ENCODE results near the gene FAM81B. TPM values are rescaled to one million over a fixed set of nuclear protein-coding genes. Genes with fewer than 3 reads are reported as not detected.

Gene FAM81B
- polyA plus RNA-seq, 1 donor from 2014 or later = not detected

GRCh38 chr5:95426227-95426626 is 35.1 kb downstream of the FAM81B start:
- H3K79me2 ChIP-seq (replicated peaks; ENCODE audit: insufficient read depth, low read length) = no peaks in the 10 kb centered on the region
- no peak overlapping the region for H2AFZ ChIP-seq (ENCODE audit: low read depth, low read length)
- H3K27ac ChIP-seq (ENCODE audit: low read length) = no peak overlapping the region
- H3K9ac ChIP-seq (ENCODE audit: low read length) = no peak overlapping the region
- no peaks in the 10 kb centered on the region for H3K27me3 ChIP-seq (ENCODE audit: insufficient read depth, low read depth, low read length)
- no peaks in the 10 kb centered on the region for H3K9me3 ChIP-seq (ENCODE audit: low read length)
- H3F3A ChIP-seq (ENCODE audit: insufficient read depth, low read length, poor library complexity, severe bottlenecking) = no peaks in the 10 kb centered on the region
- no peaks in the 10 kb centered on the region for H3K9me2 ChIP-seq (ENCODE audit: insufficient read depth, low read length)
- H3K4me3 ChIP-seq (ENCODE audit: low read length) = no peak overlapping the region
- TF ChIP-seq EP300 (conservative IDR thresholded peaks at IDR 0.05; ENCODE audit: poor library complexity, severe bottlenecking) (no peak), RAD21 (conservative IDR thresholded peaks at IDR 0.05) (no peak), TAF1 (IDR thresholded peaks at IDR 0.05; ENCODE audit: low read depth) (no peak), EZH2 (IDR thresholded peaks at IDR 0.05; ENCODE audit: borderline replicate concordance, insufficient read depth, low read length, poor library complexity, severe bottlenecking) (no peak), MXI1 (conservative IDR thresholded peaks at IDR 0.05; ENCODE audit: poor library complexity, severe bottlenecking) (no peak)
- H3K4me2 ChIP-seq (ENCODE audit: low read length) = no peak overlapping the region
- no peaks in the 10 kb centered on the region for H4K20me1 ChIP-seq (ENCODE audit: insufficient read depth)
- no peaks in the 10 kb centered on the region for H3K36me3 ChIP-seq (ENCODE audit: insufficient read depth, low read length)

- Histone ChIP-seq H3F3A (ENCODE audit: insufficient read depth, low read length, poor library complexity, severe bottlenecking) (no peaks in the 10 kb centered on the region), H2AFZ (ENCODE audit: low read depth, low read length) (no peak overlapping the region), H3K27me3 (ENCODE audit: insufficient read depth, low read depth, low read length) (no peaks in the 10 kb centered on the region), H3K9me3 (ENCODE audit: low read length) (no peaks in the 10 kb centered on the region), H3K9me2 (ENCODE audit: insufficient read depth, low read length) (no peaks in the 10 kb centered on the region), H4K20me1 (ENCODE audit: insufficient read depth) (no peaks in the 10 kb centered on the region), H3K79me2 (replicated peaks; ENCODE audit: insufficient read depth, low read length) (no peaks in the 10 kb centered on the region), H3K4me3 (ENCODE audit: low read length) (no peak overlapping the region), H3K27ac (ENCODE audit: low read length) (no peak overlapping the region), H3K36me3 (ENCODE audit: insufficient read depth, low read length) (no peaks in the 10 kb centered on the region), H3K4me2 (ENCODE audit: low read length) (no peak overlapping the region), H3K9ac (ENCODE audit: low read length) (no peak overlapping the region)
- no peak for TF ChIP-seq MXI1 (conservative IDR thresholded peaks at IDR 0.05; ENCODE audit: poor library complexity, severe bottlenecking)
- no peak for TF ChIP-seq TAF1 (IDR thresholded peaks at IDR 0.05; ENCODE audit: low read depth)
- TF ChIP-seq SMC3 (conservative IDR thresholded peaks at IDR 0.05; ENCODE audit: poor library complexity) = no peak
These were observed 41.6 kb downstream of the FAM81B start for GRCh38 chr5:95432779-95433178.

GRCh38 chr5:95439801-95440493 is 48.8 kb downstream of the FAM81B start:
- H3K27me3 ChIP-seq (ENCODE audit: insufficient read depth, low read depth, low read length) = no peaks in the 10 kb centered on the region
- no peak overlapping the region for H3K27ac ChIP-seq (ENCODE audit: low read length)
- no peak overlapping the region for H3K9ac ChIP-seq (ENCODE audit: low read length)
- H4K20me1 ChIP-seq (ENCODE audit: insufficient read depth) = no peaks in the 10 kb centered on the region
- H3K9me2 ChIP-seq (ENCODE audit: insufficient read depth, low read length) = no peaks in the 10 kb centered on the region
- H3F3A ChIP-seq (ENCODE audit: insufficient read depth, low read length, poor library complexity, severe bottlenecking) = no peaks in the 10 kb centered on the region
- no peak overlapping the region for H3K4me3 ChIP-seq (ENCODE audit: low read length)
- H2AFZ ChIP-seq (ENCODE audit: low read depth, low read length) = no peak overlapping the region
- no peak for TF ChIP-seq RAD21 (conservative IDR thresholded peaks at IDR 0.05)
- TF ChIP-seq TAF1 (IDR thresholded peaks at IDR 0.05; ENCODE audit: low read depth) = no peak
- TF ChIP-seq REST (IDR thresholded peaks at IDR 0.05; ENCODE audit: borderline replicate concordance) = no peak
- no peak for TF ChIP-seq SMC3 (conservative IDR thresholded peaks at IDR 0.05; ENCODE audit: poor library complexity)
- TF ChIP-seq EP300 (conservative IDR thresholded peaks at IDR 0.05; ENCODE audit: poor library complexity, severe bottlenecking) = no peak
- no peak for TF ChIP-seq CTCF (IDR thresholded peaks at IDR 0.05; ENCODE audit: poor library complexity, severe bottlenecking)
- TF ChIP-seq POLR2AphosphoS5 (IDR thresholded peaks at IDR 0.05) = no peak
- TF ChIP-seq MXI1 (conservative IDR thresholded peaks at IDR 0.05; ENCODE audit: poor library complexity, severe bottlenecking) = no peak
- TF ChIP-seq EZH2 (IDR thresholded peaks at IDR 0.05; ENCODE audit: borderline replicate concordance, insufficient read depth, low read length, poor library complexity, severe bottlenecking) = no peak
- H3K4me2 ChIP-seq (ENCODE audit: low read length) = no peak overlapping the region
- no peaks in the 10 kb centered on the region for H3K79me2 ChIP-seq (replicated peaks; ENCODE audit: insufficient read depth, low read length)
- no peaks in the 10 kb centered on the region for H3K36me3 ChIP-seq (ENCODE audit: insufficient read depth, low read length)
- no peaks in the 10 kb centered on the region for H3K9me3 ChIP-seq (ENCODE audit: low read length)
